HG03280 (cell line): ENCODE results near the gene PRF1.
"Not testable (repeated sequence)": the region's sequence is repeated elsewhere in the genome, so short reads cannot be mapped to it uniquely, and the experiment has no call there.

Experiments
- ATAC-seq: cut with Tn5 transposase; IDR thresholded peaks from one replicate; pipeline ENCODE4 v1.9.1; 2021; ENCODE audit warnings: mild to moderate bottlenecking, moderate library complexity; ENCODE audit not compliant: unreplicated experiment

The PRF1 gene

GRCh38 chr10:70594161-70594560, 8.4 kb downstream of the PRF1 start:
- ATAC-seq, result no peak

- ATAC-seq, result no peak
Observed at GRCh38 chr10:70593513-70593890, 9.0 kb downstream of the PRF1 start.

GRCh38 chr10:70592746-70593512, 9.6 kb downstream of the PRF1 start:
- ATAC-seq, result no peak

GRCh38 chr10:70592186-70592735, 10.3 kb downstream of the PRF1 start:
- ATAC-seq, result no peak

GRCh38 chr10:70590655-70591416, 11.7 kb downstream of the PRF1 start:
- no peak for ATAC-seq

GRCh38 chr10:70589762-70590654, 12.5 kb downstream of the PRF1 start:
- no peak for ATAC-seq

- no peak for ATAC-seq
Observed at GRCh38 chr10:70588859-70589570, 13.5 kb downstream of the PRF1 start.

GRCh38 chr10:70588255-70588654, 14.3 kb downstream of the PRF1 start:
- no peak for ATAC-seq

GRCh38 chr10:70587045-70587658, 15.4 kb downstream of the PRF1 start:
- no peak for ATAC-seq

- ATAC-seq, result no peak
Observed at GRCh38 chr10:70586348-70586930, 16.1 kb downstream of the PRF1 start.

- no peak for ATAC-seq
Observed at GRCh38 chr10:70585578-70586169, 16.9 kb downstream of the PRF1 start.

- ATAC-seq, result no peak
Observed at GRCh38 chr10:70584909-70585544, 17.5 kb downstream of the PRF1 start.

- ATAC-seq, result no peak
Observed at GRCh38 chr10:70584366-70584765, 18.2 kb downstream of the PRF1 start.

GRCh38 chr10:70583669-70584037, 18.9 kb downstream of the PRF1 start:
- no peak for ATAC-seq

- no peak for ATAC-seq
Observed at GRCh38 chr10:70582793-70583668, 19.5 kb downstream of the PRF1 start.

- not testable (repeated sequence) for ATAC-seq
Observed at GRCh38 chr10:70581176-70581575, 21.4 kb downstream of the PRF1 start.

- no peak for ATAC-seq
Observed at GRCh38 chr10:70579234-70580002, 23.1 kb downstream of the PRF1 start.
